Coronary artery (tissue), 2 donors: Measurements from ENCODE around the gene ZXDC.

ENCODE experiments used
- DNase-seq: peaks from one replicate; pipeline ENCODE4 v3.0.0-alpha.2; 2017; ENCODE audit warnings: low spot score
- H3K27ac ChIP-seq, 2 donors: fragments of 200-600 bp; sonication (generic); one replicate each; pipeline ENCODE4 v1.5.1; 2016 to 2019
- H3K4me3 ChIP-seq: fragments of 200-600 bp; sonication (generic); 2 replicates; pipeline ENCODE4 v1.5.1; 2016; ENCODE audit warnings: mild to moderate bottlenecking, moderate library complexity
- CTCF ChIP-seq: fragments of 200-600 bp; sonication (generic); IDR thresholded peaks from one replicate; pipeline ENCODE4 v1.5.1; 2019; ENCODE audit warnings: antibody characterized with exemption

ZXDC gene

GRCh38 chr3:126439968-126440708, 35.6 kb downstream of the ZXDC start:
- no peak for DNase-seq
- Histone ChIP-seq H3K27ac (no peak overlapping the region), H3K4me3 (no peak overlapping the region)
- TF ChIP-seq CTCF: no peak

GRCh38 chr3:126439346-126439967, 36.2 kb downstream of the ZXDC start:
- Histone ChIP-seq H3K4me3 (no peak overlapping the region), H3K27ac (no peak overlapping the region)
- TF ChIP-seq CTCF: no peak
- DNase-seq: no peak

GRCh38 chr3:126438746-126439145, 36.9 kb downstream of the ZXDC start:
- H3K27ac ChIP-seq: no peak overlapping the region
- no peak for TF ChIP-seq CTCF
- DNase-seq: no peak
- no peak overlapping the region for H3K4me3 ChIP-seq

GRCh38 chr3:126438186-126438585, 37.5 kb downstream of the ZXDC start:
- DNase-seq: no peak
- no peak overlapping the region for H3K27ac ChIP-seq
- no peak for TF ChIP-seq CTCF
- no peak overlapping the region for H3K4me3 ChIP-seq

- DNase-seq: no peak
- no peak overlapping the region for H3K4me3 ChIP-seq
- H3K27ac ChIP-seq: no peak overlapping the region
- TF ChIP-seq CTCF: no peak
Observed at GRCh38 chr3:126436826-126437717, 38.6 kb downstream of the ZXDC start.

GRCh38 chr3:126435456-126436315, 40.0 kb downstream of the ZXDC start:
- Histone ChIP-seq H3K4me3 (no peak overlapping the region), H3K27ac (no peak overlapping the region)
- TF ChIP-seq CTCF: no peak
- DNase-seq: no peak
